Fibroblast of villous mesenchyme (primary cell): Measurements from ENCODE around the gene PKP3. TPM values are rescaled to one million over a fixed set of nuclear protein-coding genes. Genes with fewer than 3 reads are reported as not detected.

Experiments used
- DNase-seq: peaks from one replicate; pipeline ENCODE4 v3.0.0-alpha.2; 2010; ENCODE audit warnings: low read depth
- H3K4me3 ChIP-seq: 2 replicates; pipeline ENCODE4 v1.5.1; 2011; ENCODE audit warnings: low read depth, mild to moderate bottlenecking, low read length
- total RNA-seq: library from RNA; depleted of rRNA; stranded (reverse); fragments of >200 nt; gene quantifications from 2 replicates; pipeline ENCODE4 v1.2.3, GENCODE V29; 2012
- TF ChIP-seq, protein P1 (sequence below): IDR thresholded peaks from 2 replicates; pipeline ENCODE4 v1.5.1; 2012; ENCODE audit warnings: low read depth, mild to moderate bottlenecking, low read length; ENCODE audit not compliant: insufficient read depth

Gene PKP3
- total RNA-seq, 1 donor: 2.2 TPM

DNA sequence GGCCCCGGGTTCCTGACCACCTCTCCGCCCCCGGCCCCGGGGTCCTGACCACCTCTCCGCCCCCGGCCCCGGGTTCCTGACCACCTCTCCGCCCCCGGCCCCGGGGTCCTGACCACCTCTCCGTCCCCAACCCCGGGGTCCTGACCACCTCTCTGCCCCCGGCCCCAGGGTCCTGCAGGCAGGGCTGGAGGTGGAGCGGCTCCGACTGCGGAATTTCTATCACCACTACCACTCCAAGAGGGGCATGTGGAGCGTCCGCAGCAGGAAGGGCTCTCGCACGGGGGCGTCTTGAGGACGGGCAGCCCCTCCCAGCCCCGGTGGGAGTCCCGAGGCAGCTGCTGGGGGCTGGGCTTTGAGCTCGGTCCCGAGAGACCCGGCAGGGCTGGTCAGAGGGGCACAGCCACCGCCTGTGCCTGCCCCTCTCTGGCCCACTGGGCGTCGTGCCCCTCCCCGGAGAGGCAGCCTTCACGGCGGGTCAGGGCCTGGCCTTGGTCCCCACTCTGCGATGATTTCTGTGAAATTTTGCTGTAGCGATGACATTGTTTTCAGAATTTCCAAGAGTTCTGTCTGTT, 12.4 kb upstream of the PKP3 start:
- DNase-seq: no peak
- TF ChIP-seq, protein P1, sequence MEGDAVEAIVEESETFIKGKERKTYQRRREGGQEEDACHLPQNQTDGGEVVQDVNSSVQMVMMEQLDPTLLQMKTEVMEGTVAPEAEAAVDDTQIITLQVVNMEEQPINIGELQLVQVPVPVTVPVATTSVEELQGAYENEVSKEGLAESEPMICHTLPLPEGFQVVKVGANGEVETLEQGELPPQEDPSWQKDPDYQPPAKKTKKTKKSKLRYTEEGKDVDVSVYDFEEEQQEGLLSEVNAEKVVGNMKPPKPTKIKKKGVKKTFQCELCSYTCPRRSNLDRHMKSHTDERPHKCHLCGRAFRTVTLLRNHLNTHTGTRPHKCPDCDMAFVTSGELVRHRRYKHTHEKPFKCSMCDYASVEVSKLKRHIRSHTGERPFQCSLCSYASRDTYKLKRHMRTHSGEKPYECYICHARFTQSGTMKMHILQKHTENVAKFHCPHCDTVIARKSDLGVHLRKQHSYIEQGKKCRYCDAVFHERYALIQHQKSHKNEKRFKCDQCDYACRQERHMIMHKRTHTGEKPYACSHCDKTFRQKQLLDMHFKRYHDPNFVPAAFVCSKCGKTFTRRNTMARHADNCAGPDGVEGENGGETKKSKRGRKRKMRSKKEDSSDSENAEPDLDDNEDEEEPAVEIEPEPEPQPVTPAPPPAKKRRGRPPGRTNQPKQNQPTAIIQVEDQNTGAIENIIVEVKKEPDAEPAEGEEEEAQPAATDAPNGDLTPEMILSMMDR: no peak
- H3K4me3 ChIP-seq: no peak overlapping the region

DNA sequence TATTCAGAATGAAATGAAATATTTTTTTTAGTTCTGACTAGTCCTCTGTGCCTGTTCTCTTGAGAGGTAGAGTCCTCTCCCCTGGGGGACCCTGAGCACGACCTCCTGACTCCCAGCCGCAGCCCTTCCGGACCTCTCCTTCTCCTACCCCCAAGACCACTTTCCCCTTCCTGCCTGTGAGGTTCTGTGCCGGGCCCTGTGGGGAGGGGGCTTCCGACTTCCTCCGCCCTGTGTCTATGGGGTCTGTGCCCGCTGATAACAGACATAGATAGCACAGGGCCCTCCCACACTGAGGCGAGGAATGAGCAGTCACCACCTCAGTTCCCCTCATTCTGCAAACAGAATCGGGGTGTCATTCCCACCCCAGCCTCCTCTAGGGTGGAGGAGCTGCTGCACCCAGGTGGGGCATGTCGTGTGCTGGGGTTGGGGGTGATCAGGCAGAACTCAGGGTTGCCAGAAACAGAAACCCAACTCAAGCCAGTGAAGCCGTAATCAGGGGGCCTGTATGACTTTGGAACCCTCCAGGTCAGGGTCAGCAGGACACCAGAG, 11.9 kb upstream of the PKP3 start:
- TF ChIP-seq, protein P1: no peak
- no peak for DNase-seq
- H3K4me3 ChIP-seq: no peak overlapping the region

DNA sequence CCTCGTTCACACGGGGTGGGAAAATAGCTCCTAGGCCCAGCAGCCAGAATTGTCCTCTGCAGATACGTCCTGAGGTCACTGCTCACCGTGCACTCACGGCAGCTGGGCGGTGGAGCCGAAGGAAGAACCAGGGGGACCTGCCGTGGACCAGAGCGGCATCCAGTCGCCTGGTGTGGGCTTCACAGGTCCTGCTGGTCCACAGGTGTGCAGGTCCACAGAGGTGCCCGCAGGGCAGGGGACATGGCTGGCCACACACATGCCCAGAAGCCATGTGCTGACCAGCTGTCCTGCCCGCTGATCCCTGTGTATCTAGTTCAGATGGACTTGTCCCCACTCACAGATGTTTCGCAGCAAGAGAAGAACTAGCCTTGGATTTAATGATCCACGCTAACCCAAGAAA, 10.6 kb upstream of the PKP3 start:
- TF ChIP-seq, protein P1: no peak
- H3K4me3 ChIP-seq: no peak overlapping the region
- no peak for DNase-seq

DNA sequence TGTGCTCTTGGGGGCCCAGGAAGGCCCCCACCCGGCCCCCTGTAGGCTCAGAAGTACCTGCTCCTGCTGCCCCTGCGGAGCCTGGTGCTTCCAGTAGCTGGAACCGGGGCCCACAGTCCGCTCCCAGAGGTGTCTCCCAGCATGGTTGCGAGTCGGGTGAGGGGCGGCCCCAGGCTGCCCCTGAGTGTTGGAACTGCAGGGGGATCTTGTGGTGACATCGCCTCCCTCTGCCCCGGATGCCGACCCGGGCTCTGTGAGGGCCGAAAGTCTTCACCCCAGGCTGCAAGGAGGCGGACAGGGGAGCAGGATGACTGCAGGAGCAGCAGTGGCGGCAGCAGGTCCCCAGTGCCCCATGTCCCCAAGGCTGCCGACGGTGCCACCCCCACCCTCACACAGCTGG, 9.5 kb upstream of the PKP3 start:
- DNase-seq: no peak
- TF ChIP-seq, protein P1: no peak
- H3K4me3 ChIP-seq: no peak overlapping the region

DNA sequence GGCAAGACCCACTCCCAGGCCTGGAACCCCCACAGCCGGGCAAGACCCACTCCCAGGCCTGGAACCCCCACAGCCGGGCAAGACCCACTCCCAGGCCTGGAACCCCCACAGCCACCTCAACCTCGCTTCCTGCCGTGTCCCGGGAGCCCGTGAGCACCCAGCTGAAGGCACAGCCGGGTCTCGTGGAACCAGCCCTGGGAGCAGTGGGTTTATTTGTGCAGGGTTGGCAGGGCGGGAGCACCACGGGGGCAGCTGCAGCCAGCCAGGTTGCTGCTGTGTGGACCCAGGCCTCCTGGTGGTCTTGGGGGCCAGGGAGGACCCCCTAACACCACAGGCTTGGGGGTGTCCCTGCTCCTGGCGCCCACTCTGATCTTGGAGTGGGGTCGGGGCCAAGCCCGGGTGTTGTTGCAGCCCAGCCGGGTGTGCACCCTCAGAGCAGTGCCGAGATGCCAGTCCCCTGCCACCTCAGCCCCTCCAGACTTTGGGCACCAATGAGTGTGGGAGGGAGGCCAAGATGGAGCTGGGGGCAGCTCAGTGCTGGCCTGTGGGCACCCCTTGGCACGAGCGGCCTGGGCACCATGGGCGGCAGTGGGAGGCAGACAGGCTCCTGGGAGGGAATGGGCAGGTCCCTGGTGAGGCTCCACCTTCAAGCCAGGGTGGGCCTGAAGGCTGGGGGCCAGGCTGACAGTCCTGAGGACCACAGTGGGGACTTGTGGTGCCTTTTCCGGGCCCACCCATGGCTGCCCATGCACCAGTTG, 8.2 kb upstream of the PKP3 start:
- no peak overlapping the region for H3K4me3 ChIP-seq
- no peak for DNase-seq
- TF ChIP-seq, protein P1: no peak

DNA sequence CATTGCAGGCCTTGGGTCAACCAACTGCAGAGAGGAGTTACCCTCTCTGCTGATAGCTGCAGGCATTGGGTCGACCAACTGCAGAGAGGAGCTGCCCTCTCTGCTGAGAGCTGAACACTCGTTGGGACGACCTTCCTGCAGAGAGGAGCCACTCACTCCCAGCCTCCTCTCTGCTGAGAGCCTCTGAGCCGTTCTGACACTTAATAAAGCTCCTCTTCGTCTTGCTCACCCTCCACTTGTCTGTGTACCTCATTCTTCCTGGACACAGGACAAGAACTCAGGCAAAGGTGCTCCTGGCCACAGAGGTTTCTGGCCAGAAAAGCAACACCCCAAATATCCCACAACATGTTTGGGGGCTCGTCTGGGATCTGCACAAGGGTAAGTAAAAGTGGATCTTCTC, 7.5 kb upstream of the PKP3 start:
- TF ChIP-seq, protein P1: no peak
- DNase-seq: no peak
- H3K4me3 ChIP-seq: no peak overlapping the region
